ENCODE measurements around the gene SLC16A6.
"Not testable (repeated sequence)": the region's sequence is repeated elsewhere in the genome, so short reads cannot be mapped to it uniquely, and the experiment has no call there.

The SLC16A6 gene

GRCh38 chr17:68246271-68247028, 44.5 kb downstream of the SLC16A6 start:
- no peak for DNase-seq

- no peak for DNase-seq
Observed at GRCh38 chr17:68239632-68240366, 51.1 kb downstream of the SLC16A6 start.

GRCh38 chr17:68238871-68239253, 52.1 kb downstream of the SLC16A6 start:
- no peak for DNase-seq

- DNase-seq = no peak
Observed at GRCh38 chr17:68238164-68238870, 52.6 kb downstream of the SLC16A6 start.

GRCh38 chr17:68237369-68238163, 53.4 kb downstream of the SLC16A6 start:
- not testable (repeated sequence) for DNase-seq

GRCh38 chr17:68235336-68235791, 55.6 kb downstream of the SLC16A6 start:
- DNase-seq = not testable (repeated sequence)

GRCh38 chr17:68234726-68235335, 56.1 kb downstream of the SLC16A6 start:
- not testable (repeated sequence) for DNase-seq

- not testable (repeated sequence) for DNase-seq
Observed at GRCh38 chr17:68232741-68233140, 58.2 kb downstream of the SLC16A6 start.

- no peak for DNase-seq
Observed at GRCh38 chr17:68231541-68231940, 59.4 kb downstream of the SLC16A6 start.

- not testable (repeated sequence) for DNase-seq
Observed at GRCh38 chr17:68231131-68231530, 59.8 kb downstream of the SLC16A6 start.

GRCh38 chr17:68229619-68230018, 61.3 kb downstream of the SLC16A6 start:
- DNase-seq = no peak

- DNase-seq = no peak
Observed at GRCh38 chr17:68228817-68229570, 61.9 kb downstream of the SLC16A6 start.

- not testable (repeated sequence) for DNase-seq
Observed at GRCh38 chr17:68228039-68228680, 62.8 kb downstream of the SLC16A6 start.

GRCh38 chr17:68225055-68225454, 65.9 kb downstream of the SLC16A6 start:
- DNase-seq = not testable (repeated sequence)

- no peak for DNase-seq
Observed at GRCh38 chr17:68222606-68223005, 68.3 kb downstream of the SLC16A6 start.

GRCh38 chr17:68221786-68222185, 69.1 kb downstream of the SLC16A6 start:
- DNase-seq = no peak

GRCh38 chr17:68220786-68221185, 70.1 kb downstream of the SLC16A6 start:
- not testable (repeated sequence) for DNase-seq

GRCh38 chr17:68220186-68220585, 70.7 kb downstream of the SLC16A6 start:
- not testable (repeated sequence) for DNase-seq

GRCh38 chr17:68219429-68219828, 71.5 kb downstream of the SLC16A6 start:
- DNase-seq = not testable (repeated sequence)
